GM18505 (cell line): ENCODE measurements around the gene CACNA1F.

Experiments used
- ATAC-seq: cut with Tn5 transposase; IDR thresholded peaks from one replicate; pipeline ENCODE4 v1.9.1; 2021; ENCODE audit not compliant: unreplicated experiment
- POLR2A ChIP-seq: IDR thresholded peaks from 4 replicates; pipeline ENCODE4 v1.6.1; 2011; ENCODE audit warnings: borderline replicate concordance; ENCODE audit not compliant: insufficient read depth, insufficient read length; ENCODE audit errors: extremely low read depth

CACNA1F gene

DNA sequence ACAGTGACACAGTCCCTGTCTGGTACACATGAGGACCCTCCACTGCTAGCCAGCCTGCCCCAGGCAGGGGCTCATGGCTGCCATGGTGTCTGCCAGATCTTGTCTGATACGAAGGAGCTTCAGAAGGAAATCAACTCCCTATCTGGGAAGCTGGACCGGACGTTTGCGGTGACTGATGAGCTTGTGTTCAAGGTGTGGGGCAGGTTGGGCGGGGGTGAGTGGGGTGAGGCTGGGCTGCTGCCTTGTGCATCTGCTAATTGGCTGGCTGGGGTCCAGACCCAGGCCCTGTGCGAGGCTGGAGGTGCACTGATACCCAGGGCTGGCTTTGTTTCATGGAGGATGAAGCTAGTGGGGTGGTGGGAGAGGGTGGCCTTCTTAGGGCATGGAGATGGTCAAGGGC is 15.9 kb upstream of the CACNA1F start:
- no peak for TF ChIP-seq POLR2A
- no peak for ATAC-seq

DNA sequence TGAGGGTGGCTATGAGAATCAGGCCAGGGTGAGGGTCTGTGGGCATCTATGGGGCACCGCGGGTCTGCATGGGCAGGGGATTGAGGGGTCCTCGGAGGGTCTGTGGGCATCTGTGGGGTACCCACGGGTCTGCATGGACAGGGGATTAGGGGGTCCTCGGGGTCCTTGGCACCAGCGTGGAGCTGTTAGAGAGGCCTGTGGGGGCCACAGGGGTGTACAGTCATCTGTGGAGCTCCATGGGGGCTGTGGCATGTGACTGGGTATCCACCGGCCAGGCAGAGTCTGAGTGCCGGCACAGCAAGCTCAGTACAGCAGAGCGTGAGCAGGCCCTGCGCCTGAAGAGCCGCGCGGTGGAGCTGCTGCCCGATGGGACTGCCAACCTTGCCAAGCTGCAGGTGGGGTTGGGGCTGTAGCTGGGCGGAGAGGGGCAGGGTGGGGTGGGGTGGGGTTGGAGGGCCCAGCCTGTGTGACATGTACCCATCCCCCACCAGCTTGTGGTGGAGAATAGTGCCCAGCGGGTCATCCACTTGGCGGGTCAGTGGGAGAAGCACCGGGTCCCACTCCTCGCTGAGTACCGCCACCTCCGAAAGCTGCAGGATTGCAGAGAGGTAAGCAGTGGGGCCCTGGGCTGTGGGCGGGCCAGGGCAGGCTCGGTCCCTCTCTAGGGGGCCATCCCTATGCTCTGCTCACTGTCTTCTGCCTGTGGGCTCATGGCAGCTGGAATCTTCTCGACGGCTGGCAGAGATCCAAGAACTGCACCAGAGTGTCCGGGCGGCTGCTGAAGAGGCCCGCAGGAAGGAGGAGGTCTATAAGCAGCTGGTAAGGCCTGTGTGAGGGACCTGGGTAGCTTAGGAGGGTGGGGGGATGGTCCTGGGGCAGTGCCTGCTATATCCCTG is 15.0 kb upstream of the CACNA1F start:
- no peak for TF ChIP-seq POLR2A
- ATAC-seq: no peak

DNA sequence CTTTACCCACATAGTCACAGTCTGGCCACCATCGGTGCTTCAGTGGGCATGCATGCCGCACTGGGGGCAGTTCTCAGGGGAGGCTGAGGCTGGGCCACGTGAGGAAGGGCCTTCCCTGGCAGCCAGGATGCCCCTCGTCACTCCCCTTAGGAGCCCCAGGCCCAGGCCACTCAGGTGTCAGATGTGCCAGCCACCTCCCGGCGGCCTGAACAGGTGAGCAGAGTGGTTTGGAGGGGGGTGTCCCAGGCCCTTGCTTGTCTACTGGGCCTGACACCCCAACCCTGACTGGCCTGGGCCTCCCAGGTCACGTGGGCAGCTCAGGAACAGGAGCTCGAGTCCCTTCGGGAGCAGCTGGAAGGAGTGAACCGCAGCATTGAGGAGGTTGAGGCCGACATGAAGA is 14.2 kb upstream of the CACNA1F start:
- TF ChIP-seq POLR2A: no peak
- no peak for ATAC-seq

DNA sequence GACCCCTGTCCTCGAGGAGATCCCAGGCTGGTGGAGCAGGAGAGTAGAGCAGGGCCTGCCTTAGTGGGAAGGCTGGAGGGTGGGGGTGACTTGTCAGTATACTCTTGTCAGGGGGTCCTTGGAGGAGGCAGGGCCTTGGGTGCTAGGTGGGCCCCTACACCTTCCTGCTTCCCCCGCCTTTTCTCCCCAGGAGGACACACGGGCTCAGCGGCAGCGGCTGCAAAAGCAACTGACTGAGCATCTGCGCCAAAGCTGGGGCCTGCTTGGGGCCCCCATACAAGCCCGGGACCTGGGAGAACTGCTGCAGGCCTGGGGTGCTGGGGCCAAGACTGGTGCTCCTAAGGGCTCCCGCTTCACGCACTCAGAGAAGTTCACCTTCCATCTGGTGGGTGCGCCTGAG is 13.4 kb upstream of the CACNA1F start:
- no peak for TF ChIP-seq POLR2A
- ATAC-seq: no peak

DNA sequence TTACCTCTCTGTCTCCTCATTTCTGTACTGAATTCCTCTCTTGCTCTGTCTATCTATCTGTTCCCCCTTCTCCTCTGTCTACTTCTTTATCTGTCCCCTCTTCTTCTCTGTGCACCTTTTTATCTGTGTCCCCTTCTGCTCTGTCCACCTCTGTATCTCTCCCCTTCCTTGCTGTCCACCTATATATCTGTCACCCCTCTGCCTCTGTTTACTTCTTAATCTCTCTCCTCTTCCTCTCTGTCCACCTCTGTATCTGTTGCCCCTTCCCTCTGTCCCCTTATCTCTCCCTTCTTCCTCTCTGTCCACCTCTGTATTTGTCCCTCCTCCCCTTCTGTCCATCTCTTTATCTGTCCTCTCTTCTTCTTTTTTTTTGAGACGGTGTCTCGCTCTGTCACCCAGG is 11.1 kb upstream of the CACNA1F start:
- no peak for TF ChIP-seq POLR2A
- no peak for ATAC-seq

DNA sequence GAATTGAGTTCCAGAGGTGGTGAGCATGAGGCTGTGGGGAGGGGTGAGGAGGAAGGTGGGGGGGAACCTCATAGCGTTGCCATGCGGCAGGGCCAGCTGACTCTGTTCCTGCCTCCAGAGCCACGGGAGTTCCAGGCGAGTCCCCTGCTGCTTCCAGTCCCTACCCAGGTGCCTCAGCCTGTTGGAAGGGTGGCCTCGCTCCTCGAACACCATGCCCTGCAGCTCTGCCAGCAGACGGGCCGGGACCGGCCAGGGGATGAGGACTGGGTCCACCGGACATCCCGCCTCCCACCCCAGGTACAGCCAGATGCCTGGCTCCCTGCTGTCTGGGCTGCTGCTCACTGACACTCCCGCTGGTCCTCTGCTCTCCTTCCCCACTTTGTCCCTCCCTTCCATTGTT is 10.0 kb upstream of the CACNA1F start:
- no peak for TF ChIP-seq POLR2A
- no peak for ATAC-seq

DNA sequence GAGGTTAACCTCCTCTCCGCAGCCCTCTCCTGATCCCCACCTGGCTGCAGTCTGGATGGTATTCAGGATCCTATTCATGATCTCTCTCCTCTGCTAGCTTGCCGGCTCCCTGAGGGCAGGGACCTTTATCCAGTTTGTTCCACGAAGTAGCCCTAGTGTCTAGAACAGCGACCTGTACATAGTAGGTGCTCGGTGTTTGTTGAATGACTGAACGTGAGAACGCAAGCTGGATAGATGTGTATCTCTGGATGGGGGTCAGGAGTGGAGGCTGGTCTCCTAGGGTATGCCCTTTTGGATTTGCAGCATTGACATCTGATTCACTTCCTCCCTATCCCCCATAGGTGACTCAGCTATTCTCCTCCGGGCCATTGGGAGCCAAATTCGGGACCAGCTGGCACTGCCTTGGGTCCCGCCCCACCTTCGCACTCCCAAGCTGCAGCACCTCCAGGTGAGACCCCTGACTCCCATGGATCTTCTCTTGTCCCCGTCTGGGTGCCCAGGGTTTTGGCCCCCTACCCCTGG is 9.5 kb upstream of the CACNA1F start:
- no peak for ATAC-seq
- TF ChIP-seq POLR2A: no peak

DNA sequence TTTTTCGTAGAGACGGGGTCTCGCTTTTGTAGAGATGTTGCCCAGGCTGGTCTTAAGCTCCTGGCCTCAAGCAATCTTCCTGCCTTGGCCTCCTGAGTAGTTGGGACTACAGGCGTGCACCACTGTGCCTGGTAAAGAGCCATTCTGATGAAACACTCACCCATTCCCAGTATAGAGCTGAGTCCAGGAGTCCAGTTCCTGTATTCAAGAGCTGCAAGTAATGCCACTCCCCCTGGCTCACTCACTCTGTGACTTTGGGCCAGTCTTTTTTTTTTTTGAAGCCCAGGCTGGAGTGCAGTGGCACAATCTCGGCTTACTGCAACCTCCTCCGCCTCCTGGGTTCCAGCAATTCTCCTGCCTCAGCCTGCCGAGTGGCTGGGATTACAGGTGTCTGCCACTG is 5.6 kb upstream of the CACNA1F start:
- no peak for TF ChIP-seq POLR2A
- no peak for ATAC-seq

DNA sequence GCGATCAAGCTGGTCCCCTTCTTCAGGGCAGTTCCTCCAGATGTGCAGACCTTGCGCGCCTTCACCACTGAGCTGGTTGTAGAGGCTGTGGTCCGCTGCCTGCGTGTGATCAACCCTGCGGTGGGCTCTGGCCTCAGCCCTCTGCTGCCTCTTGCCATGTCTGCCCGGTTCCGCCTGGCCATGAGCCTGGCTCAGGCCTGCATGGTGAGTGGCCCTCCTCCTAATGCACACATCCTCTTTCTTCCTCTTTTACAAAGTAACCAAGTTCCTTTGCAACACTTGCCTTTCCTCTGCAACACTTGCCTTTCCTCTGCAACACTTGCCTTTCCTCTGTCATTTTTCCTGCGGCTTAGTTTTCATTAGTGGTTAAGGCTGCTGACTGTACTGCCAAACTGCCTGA is 3.9 kb upstream of the CACNA1F start:
- ATAC-seq: no peak
- no peak for TF ChIP-seq POLR2A

DNA sequence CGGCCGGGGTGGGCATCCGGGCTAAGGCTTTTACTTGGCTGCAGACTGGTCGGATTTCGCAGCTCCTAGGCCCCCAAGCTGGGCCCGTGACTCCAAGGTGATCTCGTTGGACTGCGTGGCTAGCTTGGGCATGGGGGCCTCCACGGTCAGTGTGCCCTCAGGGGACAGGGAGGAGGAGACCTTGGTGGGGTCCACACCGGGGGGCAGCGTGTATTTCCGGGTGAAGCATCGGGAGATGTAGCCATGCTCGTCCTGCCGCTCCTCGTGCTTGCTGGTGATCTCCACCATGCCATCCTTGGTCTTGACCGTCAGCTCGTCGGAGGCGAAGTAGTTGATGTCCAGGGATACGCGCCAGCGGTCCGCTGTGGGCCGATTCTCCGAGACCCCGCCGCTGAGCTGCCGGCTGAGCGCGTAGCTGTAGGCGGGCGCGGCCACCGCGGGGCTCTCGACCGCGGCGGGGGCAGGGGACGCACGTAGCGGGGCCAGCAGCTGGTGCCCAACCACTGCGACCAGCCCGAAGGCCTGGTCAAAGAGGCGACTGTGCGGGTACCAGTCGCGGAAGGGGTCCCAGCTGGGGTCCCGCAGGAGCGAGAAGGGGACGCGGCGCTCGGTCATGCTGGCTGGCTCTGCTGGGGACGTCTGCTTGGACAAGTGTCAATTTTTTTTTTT is 881 bp upstream of the CACNA1F start:
- no peak for TF ChIP-seq POLR2A
- ATAC-seq: no peak

DNA sequence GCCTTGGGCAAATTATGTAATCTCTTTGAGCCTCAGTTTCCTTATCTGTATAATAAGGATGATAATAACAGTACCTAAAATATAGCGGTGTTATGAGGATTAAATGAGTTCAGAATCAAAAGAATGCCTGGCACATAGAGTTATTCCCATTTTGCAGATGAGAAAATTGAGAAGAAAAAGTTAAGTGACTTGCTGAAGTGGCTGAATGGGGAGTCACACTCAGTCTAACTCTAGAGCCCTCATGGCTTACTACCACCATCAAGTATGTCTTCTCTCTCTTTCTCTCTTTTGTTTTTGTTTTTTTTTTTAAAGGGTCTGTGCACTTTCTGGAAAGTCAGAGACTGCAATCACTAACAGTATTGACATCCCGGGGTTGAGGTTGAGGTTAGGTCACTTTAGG is 615 bp downstream of the CACNA1F start:
- no peak for ATAC-seq
- TF ChIP-seq POLR2A: no peak

DNA sequence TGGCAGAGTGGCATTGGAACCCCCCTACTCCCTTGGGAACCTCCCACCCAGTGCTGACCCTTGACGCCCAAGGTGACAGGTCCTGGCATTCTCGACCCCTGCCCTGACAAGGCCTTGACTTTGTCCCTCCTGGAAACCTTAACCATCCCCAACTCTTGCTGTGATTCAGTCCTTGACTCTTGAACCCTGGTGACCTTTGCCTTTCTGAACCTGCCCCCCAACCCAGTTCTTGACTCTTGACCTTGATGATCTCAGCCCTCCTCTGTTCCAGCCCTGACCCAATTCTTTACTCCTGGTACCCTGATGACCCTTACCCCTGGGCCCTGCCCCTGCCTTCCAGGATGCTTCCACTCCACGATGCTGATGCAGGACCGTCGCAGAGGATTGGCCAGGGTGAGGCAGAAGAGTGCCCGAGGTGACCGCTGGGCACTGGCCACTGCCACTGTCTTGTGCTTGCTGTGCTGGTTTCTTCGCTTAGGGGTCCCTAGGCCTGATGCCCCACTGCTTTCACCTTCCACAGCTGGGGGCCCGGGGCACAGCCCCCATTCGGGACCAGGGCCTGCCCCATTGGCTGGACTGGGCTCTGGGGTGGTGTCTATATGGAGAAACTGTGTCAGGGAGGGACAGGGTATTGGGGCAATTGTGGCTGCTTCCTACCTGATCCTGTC is 1.7 kb downstream of the CACNA1F start:
- no peak for TF ChIP-seq POLR2A
- ATAC-seq: no peak

DNA sequence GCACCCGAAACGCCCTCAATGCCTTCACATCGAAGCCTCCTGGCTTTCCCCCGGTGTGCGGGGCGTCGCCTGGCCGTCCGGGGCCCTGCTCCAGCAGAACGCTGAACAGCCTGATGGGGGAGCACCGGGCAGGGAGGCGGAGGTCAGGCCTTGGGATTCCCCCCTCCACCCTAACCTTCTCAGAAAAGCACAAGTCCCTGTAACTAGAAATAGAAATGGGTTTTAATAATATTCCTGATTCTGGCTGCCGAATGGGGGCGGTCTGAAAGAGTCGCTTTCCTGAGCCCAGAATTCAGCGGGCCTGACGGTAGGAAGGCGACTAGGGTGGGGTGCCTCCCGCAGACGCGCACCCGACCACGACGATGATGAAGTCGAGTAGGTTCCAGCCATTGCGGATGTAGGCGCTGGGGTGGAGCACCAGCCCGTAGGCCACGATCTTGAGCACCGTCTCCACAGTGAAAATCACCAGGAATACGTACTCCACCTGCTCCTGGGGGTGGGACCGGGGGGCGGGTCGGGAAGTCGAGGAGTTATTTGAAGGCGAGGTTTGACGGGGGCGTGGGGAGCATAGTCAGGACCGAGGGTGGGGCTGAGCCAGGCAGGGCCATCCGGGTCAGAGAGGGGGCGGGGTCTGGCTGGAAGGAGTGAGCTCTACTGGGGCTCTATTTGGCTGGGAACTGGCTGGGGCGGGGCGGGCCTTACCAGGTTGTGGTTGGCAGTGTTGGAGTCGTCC is 2.5 kb downstream of the CACNA1F start:
- peak; percentile 18 for TF ChIP-seq POLR2A
- no peak for ATAC-seq

DNA sequence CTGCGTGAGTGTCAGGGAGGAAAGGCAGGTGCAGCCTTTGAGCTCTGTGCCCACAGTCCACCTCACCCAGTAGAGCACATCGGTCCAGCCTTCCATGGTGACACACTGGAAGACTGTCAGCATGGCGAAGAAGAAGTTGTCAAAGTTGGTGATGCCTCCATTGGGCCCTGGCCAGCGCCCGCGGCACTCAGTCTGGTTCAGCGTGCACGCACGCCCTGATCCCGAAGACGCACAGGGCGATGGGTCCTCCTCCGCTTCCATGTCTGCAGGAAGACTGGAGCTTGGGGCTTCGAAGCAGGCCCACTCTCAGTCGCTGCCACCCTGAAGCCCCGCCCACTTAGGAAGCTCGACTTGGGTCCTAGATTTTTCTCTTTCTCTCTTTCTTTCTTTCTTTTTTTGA is 5.0 kb downstream of the CACNA1F start:
- no peak for ATAC-seq
- TF ChIP-seq POLR2A: no peak

DNA sequence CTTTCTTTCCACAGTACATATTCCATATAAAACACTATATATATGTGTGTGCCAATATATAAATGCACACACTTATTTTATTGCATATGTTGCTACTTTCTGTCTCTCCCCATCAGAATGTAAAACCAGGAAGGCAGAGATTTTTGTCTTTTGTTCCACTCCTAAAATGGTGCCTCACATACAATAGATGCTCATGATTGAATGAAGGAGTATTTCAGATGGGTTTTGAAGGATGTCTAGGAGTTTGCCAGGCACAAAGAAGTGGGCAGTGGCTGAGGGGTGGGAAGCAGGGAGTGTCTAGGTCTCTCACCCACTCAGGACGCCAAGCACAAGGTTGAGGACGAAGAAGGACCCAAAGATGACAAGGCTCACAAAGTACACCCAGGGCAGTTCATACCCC is 5.4 kb downstream of the CACNA1F start:
- no peak for ATAC-seq
- no peak for TF ChIP-seq POLR2A
